NCI-H526 (cell line): Measurements from ENCODE around the gene LUM.

Source experiments
- DNase-seq, 2 experiments: peaks; one replicate each; lab custom pipeline; 2025; lab: John Stamatoyannopoulos, UW

LUM gene

GRCh38 chr12:91074154-91074709 lies 37.1 kb downstream of the LUM start:
- no peak for DNase-seq

- no peak for DNase-seq
Measured at GRCh38 chr12:91073426-91073825, 37.9 kb downstream of the LUM start.

- DNase-seq: peak; percentile 39 to 55
Measured at GRCh38 chr12:91072931-91073330, 38.4 kb downstream of the LUM start.

GRCh38 chr12:91070936-91071335 lies 40.4 kb downstream of the LUM start:
- no peak for DNase-seq

GRCh38 chr12:91065396-91065795 lies 45.9 kb downstream of the LUM start:
- no peak for DNase-seq

GRCh38 chr12:91064640-91065039 lies 46.7 kb downstream of the LUM start:
- no peak for DNase-seq

GRCh38 chr12:91061091-91061490 lies 50.2 kb downstream of the LUM start:
- DNase-seq: no peak

- DNase-seq: no peak
Measured at GRCh38 chr12:91059211-91059610, 52.1 kb downstream of the LUM start.

GRCh38 chr12:91058786-91059185 lies 52.5 kb downstream of the LUM start:
- no peak for DNase-seq

GRCh38 chr12:91057368-91058165 lies 53.7 kb downstream of the LUM start, which contains the start of gene KERA:
Gene KERA (minus strand): TSS chr12:91058024. CDS start chr12:91056281, 1,743 bp downstream.
- DNase-seq: no peak

- DNase-seq: no peak
Measured at GRCh38 chr12:91056488-91056887, 54.8 kb downstream of the LUM start.

GRCh38 chr12:91055976-91056375 lies 55.3 kb downstream of the LUM start:
- DNase-seq: no peak

GRCh38 chr12:91053951-91054715 lies 57.2 kb downstream of the LUM start:
- DNase-seq: no peak
